ENCODE results near the gene CCDC50. TPM values are rescaled to one million over a fixed set of nuclear protein-coding genes. Genes with fewer than 3 reads are reported as not detected.

The CCDC50 gene
- polyA plus RNA-seq, 3 donors, result 59.5 to 62.9 (median 61.1) TPM

DNA sequence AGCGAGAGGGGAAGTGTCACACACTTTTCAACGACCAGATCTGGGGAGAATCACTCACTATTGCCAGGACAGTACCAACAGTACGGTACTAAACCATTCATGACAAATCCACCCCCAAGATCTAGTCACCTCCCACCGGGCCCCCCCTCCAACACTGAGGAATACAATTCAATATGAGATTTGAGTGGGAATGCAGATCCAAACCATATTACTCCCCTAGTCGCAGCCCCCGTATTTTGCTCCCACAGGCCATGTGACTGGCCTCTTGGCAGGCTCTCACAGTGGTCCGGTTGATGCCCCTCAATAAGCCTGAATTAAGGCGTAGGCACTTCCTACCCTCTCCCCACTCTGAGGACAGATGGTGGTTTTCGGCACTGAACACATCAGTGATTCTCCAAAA is 86.4 kb downstream of the CCDC50 start:
- no peak for DNase-seq

DNA sequence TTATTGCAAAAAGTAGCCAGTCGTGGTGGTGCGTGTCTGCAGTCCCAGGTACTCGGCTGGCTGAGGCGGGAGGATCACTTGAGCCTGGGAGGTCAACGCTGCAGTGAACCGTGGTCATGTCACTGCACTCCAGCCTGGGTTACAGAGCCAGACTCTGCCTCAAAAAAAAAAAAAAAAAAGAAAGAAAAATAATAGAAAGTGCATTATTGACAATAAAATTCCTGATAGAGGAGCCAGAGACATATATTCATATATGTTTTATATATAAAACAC is 88.2 kb downstream of the CCDC50 start:
- DNase-seq, result no peak

DNA sequence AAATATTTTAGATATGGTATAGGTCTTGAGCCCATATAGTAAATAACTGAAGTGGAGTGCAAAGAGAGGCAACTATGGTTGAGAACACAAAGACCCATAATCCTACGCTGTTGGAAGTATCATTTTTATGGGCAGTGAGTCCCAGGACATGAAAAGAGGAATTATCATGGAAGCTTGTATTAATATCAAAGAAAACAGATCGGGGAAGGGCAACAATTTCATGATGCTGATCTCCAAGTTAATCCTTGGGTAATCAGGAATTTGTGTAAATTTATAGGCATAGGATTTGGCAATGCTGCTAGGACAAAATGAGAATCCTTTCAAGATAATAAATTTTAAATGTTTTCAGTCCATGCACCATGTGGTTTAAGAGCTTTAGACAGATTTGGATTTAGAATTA is 91.6 kb downstream of the CCDC50 start:
- DNase-seq, result no peak

DNA sequence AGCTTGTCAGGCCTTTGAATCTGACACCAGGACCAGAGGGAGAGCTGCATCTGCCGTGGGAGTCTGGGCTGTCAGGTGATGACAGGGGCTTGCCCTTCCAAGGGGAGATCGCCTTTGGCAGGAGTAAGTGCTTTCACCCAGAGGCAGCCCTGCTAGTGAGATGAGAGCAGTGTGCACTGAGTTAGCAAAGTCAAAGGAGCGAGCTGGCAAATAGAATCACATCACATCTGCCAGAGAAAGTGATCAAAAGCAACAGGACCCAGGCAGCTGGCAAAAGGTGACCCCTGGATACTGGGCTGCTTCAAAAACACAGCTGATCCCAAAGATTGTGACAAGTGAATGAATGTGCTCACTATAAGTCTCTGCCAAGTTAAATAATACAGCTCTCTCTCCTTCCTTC is 95.7 kb downstream of the CCDC50 start:
- DNase-seq, result no peak

DNA sequence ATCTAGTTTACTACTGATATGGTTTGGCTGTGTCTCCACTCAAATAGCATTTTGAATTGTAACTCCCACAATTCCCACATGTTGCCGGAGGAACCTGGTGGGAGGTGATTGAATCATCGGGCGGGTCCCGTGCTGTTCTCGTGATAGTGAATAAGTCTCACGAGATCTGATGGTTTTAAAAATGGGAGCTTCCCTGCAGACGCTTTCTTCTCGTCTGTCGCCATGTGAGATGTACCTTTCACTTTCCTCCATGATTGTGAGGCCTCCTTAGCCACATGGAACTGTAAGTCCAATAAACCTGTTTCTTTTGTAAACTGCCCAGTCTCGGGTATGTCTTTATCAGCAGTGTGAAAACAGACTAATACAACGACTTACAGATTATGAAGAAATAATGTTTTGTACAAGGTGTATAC is 96.1 kb downstream of the CCDC50 start:
- DNase-seq, result no peak

DNA sequence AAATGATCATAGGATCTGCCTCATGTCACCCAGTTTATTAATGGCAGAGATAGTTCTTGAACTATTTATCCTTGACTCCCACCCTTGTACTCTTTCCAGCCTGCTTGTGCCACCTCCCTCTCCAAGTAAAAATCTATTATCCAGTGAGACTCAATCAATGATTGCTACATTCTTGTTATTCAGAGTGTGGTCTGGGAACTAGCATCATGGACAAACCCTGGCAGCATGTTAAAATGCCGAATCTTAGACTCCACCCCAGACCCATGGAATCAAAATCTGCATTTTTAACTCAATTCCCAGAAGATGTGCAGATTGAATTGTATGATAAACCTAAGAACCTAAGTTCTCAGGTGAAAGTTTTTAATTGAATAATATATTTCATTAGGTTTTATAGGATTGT is 97.1 kb downstream of the CCDC50 start:
- DNase-seq, result no peak

DNA sequence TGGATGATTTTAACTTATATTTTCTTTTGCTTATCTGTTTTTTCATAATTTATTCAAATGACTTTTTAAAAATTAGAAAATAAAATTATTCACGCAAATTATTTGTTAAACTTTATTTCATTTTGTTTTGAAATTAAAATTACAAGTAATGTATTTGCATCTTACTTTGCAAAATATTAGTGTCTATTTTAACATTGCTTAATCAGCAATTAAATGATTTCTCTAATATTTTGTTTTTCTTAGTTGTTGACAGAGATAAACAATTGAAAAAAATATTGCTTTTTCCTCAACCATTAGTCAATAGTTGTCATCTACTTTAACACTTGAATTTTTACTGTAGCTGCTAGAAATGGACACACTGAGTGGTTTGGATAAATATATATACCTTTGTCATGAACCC is 99.0 kb downstream of the CCDC50 start:
- DNase-seq, result no peak

DNA sequence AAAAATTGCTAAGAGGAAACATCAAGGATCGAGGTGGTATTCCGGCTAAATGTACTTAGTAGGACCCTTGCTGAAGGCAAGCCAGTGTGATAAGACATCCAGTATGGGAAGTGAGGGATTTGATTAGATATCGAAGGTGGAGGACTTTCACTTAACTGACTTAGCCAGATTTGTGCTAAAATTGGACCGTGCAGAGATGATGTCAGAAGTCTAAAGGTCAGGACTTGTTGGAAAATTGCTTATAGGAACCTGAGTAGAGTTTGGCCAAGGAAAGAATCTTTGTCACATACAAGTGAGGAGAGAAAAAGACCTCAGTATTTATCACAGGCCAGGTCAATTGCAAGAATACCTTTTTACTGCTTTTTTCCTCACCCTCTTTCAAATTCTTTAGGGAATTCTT is 100.9 kb downstream of the CCDC50 start:
- no peak for DNase-seq

DNA sequence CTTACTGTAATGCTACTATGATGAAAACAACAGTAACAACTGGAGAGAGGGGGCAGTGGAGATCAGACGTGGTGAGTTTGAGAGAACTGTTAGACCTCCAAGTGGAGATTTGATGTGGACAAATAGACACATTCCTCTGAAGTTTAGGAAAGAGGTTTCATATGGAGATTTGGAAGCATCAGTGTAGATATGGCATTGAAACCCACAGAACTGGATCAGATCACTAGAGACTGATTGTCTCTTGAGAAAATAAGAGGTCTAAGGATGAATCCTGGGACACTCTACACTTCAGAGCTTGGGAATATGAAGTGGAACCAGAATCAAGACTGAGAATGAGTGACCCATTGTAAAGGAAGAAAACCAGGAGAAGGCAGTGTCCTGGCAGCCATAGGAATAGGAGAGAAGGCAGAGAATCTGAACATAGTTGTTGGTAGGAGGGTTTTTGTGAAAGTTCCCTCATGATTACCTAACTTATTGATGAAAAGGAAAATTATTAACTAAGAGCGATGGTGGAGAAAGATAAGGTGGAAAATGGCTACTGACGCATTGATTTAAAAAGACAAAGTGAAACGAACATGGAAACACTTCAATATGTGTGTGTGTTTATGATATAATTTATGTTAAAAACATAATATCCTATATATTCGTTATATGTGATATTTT is 102.1 kb downstream of the CCDC50 start:
- DNase-seq, result no peak

DNA sequence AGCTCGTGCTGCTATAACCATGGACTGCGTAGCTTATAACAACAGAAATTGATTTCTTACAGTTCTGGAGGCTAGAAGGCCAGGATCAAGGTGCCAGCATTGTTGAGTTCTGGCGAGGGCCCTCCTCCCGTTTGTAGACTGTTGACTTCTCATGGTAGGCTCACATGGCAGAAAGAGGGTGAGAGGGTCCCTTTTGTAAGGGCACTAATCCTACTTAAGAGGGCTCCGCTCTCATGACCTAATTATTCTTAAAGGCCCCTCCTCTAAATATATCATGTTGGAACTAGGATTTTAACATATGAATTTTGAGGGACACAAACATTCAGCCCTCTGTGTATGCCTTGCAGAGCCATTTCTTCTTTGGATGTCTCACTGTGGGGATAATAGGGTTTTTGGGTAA is 103.0 kb downstream of the CCDC50 start:
- DNase-seq, result no peak

DNA sequence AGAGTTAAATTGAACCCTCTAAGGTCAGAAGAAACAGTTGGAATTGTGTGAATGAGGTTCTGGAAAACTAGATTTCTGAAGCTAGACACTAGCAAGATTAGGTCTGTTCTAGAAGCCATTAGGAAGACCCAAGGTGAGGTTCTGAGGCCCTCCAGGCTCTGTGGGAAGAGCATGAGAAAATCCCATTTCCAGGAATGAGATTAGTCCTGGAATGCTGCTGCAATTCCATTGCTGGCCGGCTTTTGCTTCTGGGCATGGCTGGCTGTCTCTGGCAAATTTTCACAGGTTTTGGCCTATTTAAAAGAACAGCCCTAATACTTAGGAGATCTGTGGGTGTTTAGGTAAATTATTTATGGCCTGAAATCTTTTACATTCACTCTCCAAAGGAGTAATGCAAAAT is 104.8 kb downstream of the CCDC50 start:
- no peak for DNase-seq

DNA sequence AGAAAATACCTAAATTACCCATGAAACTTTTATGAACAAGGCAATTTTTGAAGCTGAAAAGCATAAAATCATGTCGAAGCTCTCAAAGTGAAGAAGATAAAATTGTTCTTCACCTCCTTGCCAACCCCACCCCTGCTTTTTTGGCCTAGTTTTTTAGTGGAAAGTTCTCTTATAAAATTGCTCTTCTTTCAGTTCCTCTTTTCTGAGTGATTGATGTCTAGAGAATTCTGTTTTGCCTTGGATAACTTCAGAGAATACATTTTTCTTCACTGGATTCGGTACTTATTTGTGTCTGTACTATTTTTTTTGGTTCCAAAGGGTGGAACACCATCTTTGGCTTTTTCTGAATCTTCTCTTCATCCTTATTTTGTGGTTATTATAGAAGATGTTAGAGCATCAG is 106.8 kb downstream of the CCDC50 start:
- no peak for DNase-seq

DNA sequence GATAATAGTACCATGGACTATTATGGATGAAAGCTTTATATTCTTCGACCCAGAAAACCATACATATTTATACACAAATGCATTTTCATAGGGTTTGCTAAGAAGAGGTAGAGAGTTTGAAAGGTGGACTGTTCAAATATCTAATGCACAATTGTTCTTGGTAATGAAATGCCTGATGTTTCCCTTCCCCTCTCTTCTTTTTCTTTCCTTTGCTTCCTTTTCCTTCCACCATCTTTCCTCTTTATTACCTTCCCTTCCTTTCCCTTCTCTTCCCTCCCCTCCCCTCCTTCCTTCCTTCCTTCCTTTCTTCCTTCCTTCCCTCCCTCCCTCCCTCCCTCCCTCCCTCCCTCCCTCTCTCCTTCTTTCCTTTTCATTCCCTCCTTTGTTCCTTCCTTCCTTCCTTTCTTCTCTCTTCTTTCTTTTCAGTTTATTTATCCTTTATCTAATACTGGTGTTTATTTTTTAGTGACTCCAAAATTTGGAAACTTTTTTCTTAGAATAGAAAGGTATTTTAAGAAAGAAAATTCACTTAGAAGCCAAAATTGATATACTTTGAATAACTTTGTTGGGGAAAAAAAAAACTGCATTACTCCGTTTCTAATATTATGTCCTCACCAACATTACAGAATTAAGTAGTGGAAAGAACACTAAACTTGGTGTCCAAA is 109.1 kb downstream of the CCDC50 start:
- no peak for DNase-seq

DNA sequence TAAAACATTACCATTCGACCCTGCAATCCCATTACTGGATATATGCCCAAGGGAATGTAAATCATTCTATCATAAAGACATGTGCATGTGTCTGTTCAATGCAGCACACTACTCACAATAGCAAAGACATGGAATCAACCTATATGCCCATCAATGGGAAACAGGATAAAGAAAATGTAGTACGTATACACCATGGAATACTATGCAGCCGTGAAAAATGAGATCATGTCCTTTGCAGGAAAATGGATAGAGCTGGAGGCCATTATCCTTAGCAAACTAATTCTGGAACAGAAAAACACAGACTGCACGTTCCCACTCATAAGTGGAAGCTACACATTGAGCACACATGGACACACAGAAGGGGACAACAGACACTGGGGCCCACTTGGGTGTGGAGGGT is 111.3 kb downstream of the CCDC50 start:
- no peak for DNase-seq

DNA sequence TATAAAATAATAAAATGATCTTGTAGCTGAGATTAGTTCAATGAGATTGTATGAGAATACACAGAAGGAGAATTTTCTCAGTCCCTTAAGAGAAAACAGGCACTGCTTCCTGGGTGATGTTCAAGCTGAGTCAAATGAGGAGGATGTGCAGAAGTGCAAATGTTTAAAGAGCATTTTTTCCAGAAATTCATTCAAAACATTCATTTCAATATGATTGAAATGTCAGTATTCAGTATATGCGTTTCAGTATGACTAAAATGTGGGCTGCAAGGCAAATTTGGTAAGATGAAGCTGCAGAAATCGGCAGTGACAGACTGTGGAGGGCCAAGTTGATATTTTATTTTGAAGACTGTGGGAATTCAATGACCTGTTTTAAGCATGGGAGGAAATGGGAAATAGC is 112.5 kb downstream of the CCDC50 start:
- no peak for DNase-seq

DNA sequence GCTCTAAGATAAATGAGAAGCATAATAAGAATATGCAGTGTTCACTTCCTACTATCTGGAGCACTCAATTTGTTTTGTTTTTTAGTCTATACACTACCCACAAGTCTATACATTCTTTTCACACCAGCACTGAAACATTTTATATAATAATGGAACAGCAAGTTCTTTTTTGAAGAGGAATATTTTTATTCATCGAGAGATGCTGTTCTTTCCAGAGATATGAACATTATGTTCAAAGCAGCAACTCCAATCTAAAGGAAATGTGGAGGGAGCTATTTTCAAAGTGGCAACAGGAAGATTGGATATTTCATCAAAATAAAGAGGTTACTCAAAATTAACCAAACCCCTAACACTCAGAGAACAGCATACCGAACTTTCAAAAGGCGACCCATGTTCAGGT is 115.4 kb downstream of the CCDC50 start:
- DNase-seq, result no peak

Other genes with a start within 250 kb of the CCDC50 start
- gene OSTN, start 130.2 kb upstream of the CCDC50 start, polyA plus RNA-seq (ENCODE audit: insufficient read length in 3 of 3), result 10 to 100 TPM in 1 of 3 donors, 1 to 10 TPM in 2; 5.7 to 11.5 (median 8.7) TPM
- under 1 TPM; 0.74 to 0.95 (median 0.87) TPM for gene UTS2B, start 1.1 kb downstream of the CCDC50 start, polyA plus RNA-seq (ENCODE audit: insufficient read length in 3 of 3)
- gene PYDC2, start 131.8 kb downstream of the CCDC50 start, polyA plus RNA-seq (ENCODE audit: insufficient read length in 3 of 3), result not detected

All from renal pelvis (tissue), 4 donors.